ENCODE data around the gene CLIP3.
"Not testable (repeated sequence)": the region's sequence is repeated elsewhere in the genome, so short reads cannot be mapped to it uniquely, and the experiment has no call there.

The CLIP3 gene

DNA sequence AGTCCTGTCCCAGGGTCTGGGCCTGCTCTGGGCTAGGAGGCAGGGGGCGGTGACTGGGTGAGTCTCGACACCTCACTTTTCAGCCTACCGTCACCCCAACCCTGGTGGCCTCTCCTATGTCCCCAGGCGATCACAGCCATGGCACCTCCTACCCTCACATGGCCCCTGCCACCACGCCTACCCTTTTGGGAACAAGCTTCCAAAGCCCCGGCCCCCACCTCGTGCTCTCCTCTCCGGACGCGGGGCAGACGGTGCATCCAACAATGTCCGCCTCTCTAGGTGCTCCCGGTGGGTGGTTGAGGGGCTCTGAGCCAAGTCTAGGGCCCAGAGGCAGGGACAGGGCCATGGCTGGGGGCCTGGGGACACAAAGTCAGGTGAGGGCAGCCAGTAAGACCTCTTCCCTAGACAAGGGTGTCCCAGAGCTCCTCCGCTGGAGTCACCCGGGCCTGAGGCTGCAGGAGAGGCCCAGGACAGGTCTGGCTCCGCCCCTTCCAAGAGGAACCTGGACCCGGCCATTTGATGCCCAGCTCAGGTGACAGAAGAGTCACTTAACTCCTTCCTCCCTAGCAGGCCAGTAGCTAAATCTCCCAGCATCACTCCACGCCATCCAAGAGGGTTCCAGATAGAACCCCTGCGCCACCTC lies 24.2 kb downstream of the CLIP3 start, which contains the start of gene SYNE4:
Gene SYNE4, minus strand, starts transcription at position 478 of the 643 bp plus-strand sequence. Its CDS starts 132 bp downstream, at position 346.
- no peak for DNase-seq (ENCODE audit: low read depth, low spot score)

DNA sequence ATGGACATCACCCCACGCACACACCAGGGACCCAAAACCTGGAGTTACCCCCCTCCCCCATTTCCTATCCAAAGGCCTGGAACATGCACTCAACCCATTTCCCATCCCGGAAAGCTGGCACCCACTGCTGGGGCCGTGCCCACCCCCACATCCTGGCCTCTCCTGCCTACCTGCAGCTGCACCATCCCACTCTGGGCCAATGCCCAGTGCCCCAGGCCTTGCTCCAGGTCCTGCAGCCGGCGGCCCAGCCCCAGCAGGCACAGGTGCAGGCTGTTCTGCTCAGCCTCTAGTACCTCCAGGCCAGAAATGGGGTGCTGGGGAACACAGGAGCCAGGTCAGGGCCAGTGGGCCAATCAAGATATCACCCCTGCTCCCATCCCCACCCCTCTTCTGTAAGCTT lies 25.7 kb downstream of the CLIP3 start:
- no peak for DNase-seq (ENCODE audit: low read depth, low spot score)

DNA sequence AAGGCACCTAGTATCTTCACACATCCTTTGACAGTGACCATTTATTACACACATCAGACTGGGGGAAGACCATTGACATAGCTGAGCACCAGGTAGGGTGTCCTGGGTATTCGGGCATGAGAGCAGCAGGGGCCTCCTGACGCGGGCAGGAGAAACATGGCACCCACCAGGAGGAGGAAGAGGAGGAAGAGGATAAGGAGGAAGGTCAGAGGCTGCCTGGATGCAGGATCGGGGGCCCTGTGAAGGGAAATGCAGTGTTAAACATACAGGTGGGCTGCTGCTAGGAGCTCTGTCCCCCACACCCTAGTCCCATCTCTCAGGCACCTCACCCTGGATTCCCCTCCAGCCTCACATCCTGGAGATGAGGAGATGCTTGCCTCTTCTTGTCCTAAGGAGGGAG lies 29.4 kb downstream of the CLIP3 start:
- DNase-seq (ENCODE audit: low read depth, low spot score), result no peak

DNA sequence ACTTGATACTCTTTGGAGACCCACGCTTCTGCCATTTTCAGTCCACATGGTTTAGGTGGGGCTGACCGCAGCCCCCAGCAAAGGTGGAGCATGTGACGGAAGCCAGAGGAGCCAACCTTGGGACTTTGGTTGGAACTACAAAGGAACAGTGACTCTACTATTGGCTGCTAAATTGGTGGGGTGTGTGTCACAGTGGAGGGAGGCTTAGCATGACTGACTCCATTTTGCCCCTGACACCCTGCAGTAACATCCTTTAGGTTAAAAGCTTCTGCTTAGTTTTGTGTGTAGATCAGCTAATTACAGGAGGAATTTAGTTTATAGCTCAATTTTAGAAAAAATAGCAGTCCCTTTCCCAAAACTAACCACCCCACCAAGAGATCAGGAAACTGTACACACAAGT lies 31.1 kb downstream of the CLIP3 start:
- no peak for DNase-seq (ENCODE audit: low read depth, low spot score)

DNA sequence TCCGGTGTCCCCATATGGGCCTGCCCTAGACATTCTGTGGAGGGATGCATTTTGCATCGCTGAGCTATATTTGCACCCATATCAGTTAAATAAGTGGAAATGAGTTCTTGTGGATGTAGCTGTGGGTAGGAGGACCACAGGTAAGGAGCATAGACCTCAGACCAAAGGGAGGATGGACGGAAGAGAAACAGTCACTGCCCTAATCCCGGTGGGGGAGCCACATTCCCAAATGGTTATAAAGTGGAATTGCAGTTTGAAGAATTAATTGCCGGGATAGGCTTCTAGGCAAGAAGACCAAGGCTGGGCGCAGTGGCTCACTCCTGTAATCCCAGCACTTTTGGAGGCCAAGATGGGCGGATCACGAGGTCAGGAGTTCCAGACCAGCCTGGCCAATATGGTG lies 35.9 kb downstream of the CLIP3 start:
- DNase-seq (ENCODE audit: low read depth, low spot score), result no peak

DNA sequence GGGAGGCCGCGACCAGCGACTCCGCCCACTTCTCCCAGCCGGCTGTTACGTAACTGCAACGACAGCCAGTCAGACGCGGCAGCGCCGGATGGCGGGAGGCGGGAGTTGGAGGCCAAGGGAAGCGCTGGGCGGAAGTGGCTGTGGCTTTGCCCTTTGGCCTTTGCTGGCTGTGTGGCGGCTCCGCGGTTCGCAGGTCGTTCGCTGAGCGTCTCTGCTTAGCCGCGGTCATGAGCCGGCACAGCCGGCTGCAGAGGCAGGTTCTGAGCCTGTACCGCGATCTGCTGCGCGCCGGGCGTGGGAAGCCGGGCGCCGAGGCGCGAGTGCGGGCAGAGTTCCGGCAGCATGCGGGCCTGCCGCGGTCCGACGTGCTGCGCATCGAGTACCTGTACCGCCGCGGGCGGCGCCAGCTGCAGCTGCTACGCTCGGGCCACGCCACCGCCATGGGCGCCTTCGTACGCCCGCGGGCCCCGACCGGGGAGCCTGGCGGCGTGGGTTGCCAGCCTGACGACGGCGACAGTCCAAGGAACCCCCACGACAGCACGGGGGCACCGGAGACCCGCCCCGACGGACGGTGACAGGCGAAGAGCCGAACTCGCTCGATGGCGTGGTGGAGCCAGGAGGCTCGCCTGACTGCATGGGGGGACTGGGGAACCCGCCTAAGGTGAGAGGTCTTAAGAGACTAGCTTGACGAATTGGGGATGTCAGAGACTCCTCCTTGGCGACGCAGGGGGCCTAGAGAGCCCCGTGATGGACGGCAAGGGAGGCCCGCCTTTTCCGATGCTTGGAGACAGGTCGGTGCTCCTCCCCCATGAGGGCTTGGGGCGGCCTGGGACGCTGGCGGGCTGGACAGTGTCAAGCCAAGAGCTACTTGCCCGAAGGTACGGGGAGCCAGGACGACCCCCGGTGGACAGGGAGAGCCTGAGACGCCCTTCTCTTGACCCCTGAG lies 37.4 kb downstream of the CLIP3 start, which contains the start of gene SDHAF1:
Gene SDHAF1, plus strand, starts transcription at position 141 of the 946 bp plus-strand sequence. Its CDS starts 87 bp downstream, at position 228.
- DNase-seq (ENCODE audit: low read depth, low spot score), result peak; percentile 65

DNA sequence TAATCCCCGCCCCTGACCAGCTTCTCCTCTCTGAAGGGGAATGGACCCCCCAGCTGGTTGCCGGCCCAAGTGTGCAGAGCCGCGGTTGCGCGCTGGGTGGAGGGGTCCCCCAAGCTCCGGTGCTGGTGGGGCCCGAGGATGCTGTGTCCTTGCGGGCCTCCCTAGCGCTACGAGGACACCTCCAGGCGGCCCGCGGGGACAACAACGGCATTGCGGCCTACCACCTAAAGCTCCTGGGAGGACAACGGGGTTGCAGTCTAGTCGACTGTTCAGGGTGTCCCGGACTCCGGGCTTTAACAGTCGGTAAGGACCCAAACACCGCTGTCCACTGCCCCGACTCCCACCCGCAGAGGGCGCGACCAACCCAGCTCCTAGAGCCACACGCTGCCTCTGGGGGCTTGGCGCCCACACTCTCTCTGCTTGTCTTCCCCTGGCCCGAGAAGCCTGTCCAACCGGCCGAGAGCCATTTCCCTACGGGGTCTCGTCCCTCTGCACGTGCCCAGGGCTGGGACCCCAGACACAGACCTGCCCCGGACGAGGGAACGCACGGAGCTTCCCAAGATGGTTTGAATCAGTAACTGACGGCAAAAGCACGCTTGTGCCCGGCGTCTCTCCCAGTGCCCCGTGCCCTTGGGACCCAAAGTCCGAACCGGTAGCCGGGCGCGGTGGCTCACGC lies 38.6 kb downstream of the CLIP3 start:
- DNase-seq (ENCODE audit: low read depth, low spot score), result no peak

DNA sequence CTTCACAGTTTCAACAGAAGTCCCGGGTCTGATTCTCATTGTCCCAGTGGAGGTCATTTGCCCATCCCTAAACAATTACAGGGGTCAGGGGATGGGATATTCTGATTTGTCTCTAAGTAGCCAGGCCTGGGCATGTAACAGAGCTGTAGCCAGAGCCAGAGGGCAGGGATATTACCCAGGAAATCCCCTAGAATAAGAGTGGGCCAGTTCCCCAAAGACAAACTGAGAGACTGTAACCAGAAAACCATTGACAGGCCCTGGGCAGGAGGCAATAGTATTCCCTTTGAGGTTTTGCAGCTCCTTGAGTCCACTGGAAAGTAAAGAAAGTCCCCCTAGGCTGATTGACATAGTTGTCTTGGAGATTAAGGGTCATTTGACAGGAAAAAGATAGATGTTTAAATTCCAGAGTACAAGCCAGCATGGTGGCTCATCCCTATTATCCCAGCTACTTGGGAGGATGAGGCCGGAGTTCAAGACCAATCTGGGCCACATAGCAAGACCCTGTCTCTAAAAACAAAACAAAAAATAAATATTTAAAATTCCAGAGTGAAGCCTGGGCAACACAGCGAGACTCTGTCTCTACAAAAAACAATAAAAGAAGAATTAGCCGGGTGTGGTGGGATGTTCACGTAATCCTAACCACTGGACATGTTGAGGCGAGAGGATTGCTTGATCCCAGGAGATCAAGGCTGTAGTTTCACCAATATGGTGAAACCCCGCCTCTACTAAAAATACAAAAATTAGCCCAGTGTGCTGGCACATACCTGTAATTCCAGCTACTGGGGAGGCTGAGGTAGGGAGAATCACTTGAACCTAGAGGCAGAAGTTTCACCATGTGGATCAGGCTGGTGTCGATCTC lies 39.5 kb downstream of the CLIP3 start:
- no peak for DNase-seq (ENCODE audit: low read depth, low spot score)

DNA sequence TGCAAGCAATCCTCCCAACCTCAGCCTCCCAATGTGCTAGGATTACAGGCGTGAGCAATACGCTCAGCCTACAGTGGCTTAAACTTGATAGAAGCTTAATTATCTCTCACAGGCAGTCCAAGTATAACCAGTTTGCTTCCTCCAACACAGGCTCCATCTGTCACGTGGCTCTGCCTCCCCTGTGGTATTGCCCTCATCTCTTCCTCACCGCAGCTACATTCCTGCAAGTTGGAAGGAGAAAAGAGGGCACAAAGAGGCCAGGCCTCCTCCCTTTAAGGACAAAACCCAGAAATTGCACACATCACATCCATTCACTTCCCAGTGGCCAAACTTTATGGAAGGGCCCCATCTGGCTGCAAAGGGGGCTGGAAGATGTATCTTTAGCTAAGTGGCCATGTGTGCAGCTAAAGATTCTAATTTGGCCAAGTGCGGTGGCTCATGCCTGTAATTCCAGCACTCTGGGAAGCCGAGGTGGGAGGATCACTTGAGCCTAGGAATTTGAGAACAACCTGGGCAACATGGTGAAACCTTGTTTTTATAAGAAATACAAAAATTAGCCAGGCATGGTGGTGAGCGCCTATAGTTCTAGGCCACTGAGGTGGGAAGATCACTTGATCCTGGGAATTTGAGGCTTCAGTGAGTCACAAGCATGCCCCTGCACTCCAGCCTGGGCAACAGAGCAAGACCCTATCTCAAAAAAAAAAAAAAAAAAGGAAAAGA lies 40.8 kb downstream of the CLIP3 start:
- DNase-seq (ENCODE audit: low read depth, low spot score), result no peak

DNA sequence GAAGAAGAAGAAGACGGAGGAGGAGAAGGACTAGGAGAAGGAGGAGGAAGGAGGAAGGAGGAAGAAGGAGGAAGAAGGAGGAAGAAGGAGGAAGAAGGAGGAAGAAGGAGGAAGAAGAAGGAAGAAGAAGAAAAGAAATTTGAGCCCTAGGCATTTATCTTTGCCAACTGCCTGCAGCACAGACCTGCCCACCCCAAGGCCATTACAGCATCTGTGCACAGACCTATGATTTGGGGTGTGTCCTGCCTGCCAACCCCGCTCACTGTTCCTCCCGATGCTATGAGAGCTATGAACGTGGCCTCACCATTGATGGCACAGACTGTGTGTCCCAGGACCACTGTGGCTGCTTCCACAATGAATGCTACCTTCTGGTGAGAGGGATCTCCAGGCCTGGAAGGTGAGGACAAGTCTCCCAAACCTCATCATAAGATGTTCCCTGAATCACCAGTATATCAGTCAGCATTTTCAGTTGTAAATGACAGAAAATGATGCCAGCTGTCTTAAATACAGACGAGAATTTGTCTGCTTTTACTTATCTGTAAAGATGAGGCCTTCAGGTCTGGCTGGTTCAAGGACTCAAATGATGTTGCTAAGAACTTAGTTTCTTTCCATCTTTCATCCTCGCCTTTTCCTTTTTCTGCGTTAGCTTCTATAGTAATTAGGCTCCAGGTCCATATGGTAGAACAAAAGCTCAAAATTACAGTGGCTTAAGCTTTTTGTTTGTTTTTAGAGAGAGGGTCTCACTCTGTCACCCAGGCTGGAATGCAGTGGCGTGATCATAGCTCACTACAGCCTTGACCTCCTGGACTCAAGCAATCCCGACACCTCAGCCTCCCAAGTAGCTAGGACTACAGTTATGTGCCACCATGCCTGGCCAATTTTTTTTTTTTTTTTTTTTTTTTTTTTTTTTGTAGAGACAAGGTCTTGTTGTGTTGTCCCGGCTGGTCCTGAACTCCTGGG lies 41.6 kb downstream of the CLIP3 start:
- no peak for DNase-seq (ENCODE audit: low read depth, low spot score)

DNA sequence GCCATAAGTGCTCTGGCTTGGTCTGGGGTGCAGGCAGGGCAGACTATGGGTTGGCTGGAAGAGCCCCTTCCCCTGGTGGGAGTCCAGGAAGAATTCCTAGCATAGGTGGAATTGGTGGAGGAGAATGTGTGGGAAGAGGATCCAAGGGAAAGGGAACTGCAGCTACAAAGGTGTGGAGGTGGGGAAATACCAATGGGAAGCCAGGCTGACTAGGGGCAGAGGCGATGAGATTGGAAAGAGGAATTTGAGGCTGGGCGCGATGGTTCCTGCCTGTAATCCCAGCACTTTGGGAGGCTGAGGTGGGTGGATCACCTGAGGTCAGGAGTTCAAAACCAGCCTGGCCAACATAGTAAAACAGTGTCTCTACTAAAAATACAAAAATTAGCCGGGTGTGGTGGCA lies 42.5 kb downstream of the CLIP3 start:
- no peak for DNase-seq (ENCODE audit: low read depth, low spot score)

DNA sequence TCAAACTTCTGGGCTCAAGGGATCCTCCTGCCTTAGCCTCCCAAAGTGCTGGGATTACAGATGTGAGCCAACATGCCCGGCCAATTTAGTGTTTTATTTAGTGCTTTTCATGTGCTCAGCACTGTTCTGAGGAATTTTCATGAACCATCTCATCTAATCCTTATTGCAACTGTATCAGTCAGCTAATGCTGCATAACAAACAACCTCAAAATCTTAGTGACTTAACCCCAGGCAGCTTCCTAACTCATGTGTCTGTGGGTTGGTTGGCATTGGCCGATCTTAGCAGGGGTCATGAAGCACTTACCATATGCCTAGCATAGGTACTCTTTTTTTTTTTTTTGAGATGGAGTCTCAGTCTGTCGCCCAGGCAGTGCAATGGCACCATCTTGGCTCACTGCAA lies 43.8 kb downstream of the CLIP3 start:
- no peak for DNase-seq (ENCODE audit: low read depth, low spot score)

DNA sequence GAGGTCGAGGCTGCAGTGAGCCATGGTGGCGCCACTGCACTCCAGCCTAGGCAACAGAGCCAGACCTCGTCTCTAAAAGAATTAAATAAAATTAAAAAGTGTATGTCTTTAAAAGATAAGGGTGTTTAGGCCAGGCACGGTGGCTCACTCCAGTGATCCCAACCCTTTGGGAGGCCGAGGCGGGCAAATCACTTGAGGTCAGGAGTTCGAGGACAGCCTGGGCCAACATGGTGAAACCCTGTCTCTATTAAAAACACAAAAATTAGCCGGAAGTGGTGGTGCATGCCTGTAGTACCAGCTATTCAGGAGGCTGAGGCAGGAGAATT lies 45.1 kb downstream of the CLIP3 start:
- no peak for DNase-seq (ENCODE audit: low read depth, low spot score)

DNA sequence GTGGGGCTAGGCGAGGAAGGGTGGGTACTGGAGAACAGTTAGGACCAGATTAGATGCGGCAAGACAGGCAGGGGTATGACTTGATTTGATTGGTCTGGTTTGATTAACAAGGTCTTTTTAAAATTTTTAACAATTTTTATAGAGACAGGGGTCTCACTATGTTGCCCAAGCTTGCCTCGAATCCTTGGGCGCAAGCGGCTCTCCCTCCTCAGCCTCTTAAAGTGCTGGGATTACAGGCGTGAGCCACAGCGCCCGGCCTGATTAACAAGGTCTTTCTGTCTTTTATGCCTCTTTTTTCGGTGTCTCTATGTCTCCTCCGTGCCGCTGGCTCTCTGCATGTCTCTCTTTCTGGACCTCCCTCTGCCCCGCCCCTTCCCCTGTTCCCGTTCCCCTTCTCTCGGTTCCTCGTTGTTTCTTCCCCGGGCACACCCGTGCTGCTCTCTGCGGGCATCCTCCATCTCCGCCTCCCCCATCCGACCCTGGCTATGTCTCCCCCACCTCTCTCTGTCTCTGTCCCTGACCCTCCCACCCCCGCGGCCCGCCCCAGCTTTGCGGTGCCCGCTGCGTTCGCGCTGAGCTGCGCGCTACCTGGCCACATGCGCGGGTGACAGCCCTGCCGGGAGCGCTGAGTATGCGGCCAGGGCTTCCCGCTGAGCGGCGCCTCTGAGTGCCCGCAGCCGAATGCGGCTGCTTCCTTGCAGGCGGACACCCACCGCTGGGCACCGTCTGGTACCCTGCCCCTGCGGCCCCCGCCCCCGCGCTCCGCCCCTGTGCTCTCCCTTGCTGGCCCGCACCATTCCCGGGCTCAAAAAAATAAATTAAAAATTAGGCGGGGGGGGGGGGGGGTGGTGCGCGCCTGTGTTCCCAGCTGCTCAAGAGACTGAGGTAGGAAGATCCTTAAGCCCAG lies 45.8 kb downstream of the CLIP3 start:
- no peak for DNase-seq (ENCODE audit: low read depth, low spot score)

DNA sequence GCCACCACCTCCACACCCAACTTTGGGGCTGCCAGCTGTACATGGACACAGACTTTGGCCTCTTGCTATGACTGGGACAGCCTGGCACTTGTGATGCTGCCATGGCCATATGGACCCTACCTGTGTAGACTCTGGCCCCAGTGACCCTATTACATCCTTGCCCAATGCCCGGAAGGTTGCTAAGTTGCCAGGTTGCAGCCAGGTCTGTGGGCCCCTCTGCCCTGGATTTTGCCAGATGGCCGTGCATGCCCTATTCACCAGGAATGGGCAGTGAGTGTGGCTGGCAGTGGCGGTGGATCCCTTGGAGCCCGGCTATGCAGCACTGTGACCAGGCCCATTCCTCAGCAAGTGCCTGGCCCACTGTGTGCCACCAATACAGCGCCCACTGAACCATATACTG lies 46.6 kb downstream of the CLIP3 start:
- DNase-seq (ENCODE audit: low read depth, low spot score), result no peak

DNA sequence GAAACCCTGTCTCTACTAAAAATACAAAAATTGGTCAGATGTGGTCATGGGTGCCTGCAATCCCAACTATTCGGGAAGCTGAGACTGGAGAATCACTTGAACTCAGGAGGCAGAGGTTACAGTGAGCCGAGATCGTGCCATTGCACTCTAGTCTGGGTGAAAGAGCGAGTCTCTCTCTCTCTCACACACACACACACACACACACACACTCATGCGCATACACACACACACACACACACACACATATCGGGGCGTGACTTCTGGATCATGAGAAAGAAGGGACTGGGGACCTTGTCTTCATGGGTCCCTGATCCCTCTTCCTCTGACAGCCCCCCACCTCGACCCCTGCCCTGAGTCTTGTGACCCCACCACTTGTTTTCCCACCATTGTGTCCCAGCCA lies 49.5 kb downstream of the CLIP3 start:
- DNase-seq (ENCODE audit: low read depth, low spot score), result no peak

DNA sequence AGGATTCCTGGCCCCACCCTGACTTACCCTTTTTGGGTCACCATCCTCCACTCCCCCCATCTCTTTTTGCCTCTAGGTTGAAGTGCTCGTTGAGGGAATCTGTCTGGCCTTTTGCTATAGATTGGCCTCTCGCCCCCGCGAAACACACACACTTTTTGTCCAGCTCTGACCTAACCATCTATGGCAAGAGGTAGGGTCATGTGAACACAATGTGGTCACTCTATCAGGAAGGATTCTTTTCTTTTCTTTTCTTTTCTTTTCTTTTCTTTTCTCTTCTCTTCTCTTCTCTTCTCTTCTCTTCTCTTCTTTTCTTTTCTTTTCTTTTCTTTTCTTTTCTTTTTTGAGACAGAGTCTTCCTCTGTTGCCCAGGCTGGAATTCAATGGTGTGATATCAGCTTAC lies 51.7 kb downstream of the CLIP3 start:
- DNase-seq (ENCODE audit: low read depth, low spot score), result not testable (repeated sequence)

DNA sequence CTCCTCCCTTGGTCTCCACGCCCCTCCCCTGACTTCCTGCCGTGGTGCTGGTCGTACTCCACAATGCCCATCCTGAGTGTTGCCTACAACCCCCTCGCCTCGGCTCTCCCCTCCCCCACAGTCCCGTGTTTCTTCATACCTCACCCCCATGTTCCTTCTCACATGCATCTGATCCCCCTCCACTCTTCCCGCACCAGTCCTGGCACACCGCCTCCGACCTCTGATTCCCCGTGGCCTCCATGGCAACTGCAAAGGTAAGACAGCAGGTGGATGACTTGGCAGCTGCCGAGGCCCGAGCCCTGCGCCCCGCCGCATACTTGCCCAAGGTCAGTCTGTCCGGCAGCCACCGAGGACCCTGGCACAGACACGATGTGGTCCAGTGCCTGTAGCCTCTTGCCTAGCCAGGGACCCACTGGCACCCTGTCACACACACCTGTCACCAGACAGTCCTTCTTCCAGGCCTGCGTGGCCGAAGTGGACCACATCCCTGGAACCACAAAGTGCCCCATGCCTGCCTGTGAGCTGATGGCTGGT lies 53.8 kb downstream of the CLIP3 start:
- DNase-seq (ENCODE audit: low read depth, low spot score), result no peak
